Peyer's patch (tissue), 4 donors: Measurements from ENCODE around the gene CBLN3. TPM values are rescaled to one million over a fixed set of nuclear protein-coding genes. Genes with fewer than 3 reads are reported as not detected.
A peak's percentile ranks its signal among the peaks of the same experiment; 100 is the strongest.

Source experiments
- DNase-seq, 3 donors: peaks; one replicate each; pipeline ENCODE4 v3.0.0-alpha.2; 2017 to 2019
- H3K27ac ChIP-seq, 4 donors: fragments of 200-600 bp; sonication (generic); one replicate each; pipeline ENCODE4 v1.5.1; 2016 to 2019
- H3K27me3 ChIP-seq, 2 donors: fragments of 200-600 bp; sonication (generic); one replicate each; pipeline ENCODE4 v1.5.1; 2019
- H3K36me3 ChIP-seq, 3 donors: fragments of 200-600 bp; sonication (generic); one replicate each; pipeline ENCODE4 v1.5.1; 2016 to 2019
- H3K4me1 ChIP-seq, 4 donors: fragments of 200-600 bp; sonication (generic); one replicate each; pipeline ENCODE4 v1.5.1; 2016 to 2019
- H3K4me3 ChIP-seq, 4 donors: fragments of 200-600 bp; sonication (generic); 1 replicate in 3 of 4; 2 replicates in 1 of 4; pipeline ENCODE4 v1.5.1; 2016 to 2019; ENCODE audit warnings: mild to moderate bottlenecking in 1 of 4
- H3K9me3 ChIP-seq, 4 donors: fragments of 200-600 bp; sonication (generic); one replicate each; pipeline ENCODE4 v1.5.1; 2016 to 2019; ENCODE audit warnings: mild to moderate bottlenecking in 1 of 4
- POLR2A ChIP-seq, 2 donors: fragments of 450-650 bp; IDR thresholded peaks; one replicate each; pipeline ENCODE4 v1.5.1; 2017; ENCODE audit warnings: antibody characterized with exemption in 2 of 2, mild to moderate bottlenecking in 2 of 2, moderate library complexity in 2 of 2
- total RNA-seq, 4 donors: library from RNA; depleted of rRNA; stranded (reverse); fragments of >200 nt; gene quantifications; one replicate each; pipeline ENCODE4 v1.1.0, GENCODE V29; 2016
- TF ChIP-seq, protein P1 (sequence below), 6 experiments: fragments of 450-650 bp in 4 of 6; fragments of 200-600 bp in 2 of 6; sonication (generic) in 1 of 6; IDR thresholded peaks; one replicate each; pipeline ENCODE4 v1.5.1; 2017 to 2019; ENCODE audit warnings: antibody characterized with exemption in 6 of 6, mild to moderate bottlenecking in 3 of 6, moderate library complexity in 1 of 6

Gene CBLN3
- total RNA-seq, 4 donors from 2014 or later = 0.94 to 4.3 TPM; not detected in 2

- DNase-seq = peak in 2 of 3 donors; percentile 48 to 83
- Histone ChIP-seq H3K27me3 (no peaks in the 10 kb centered on the region), H3K4me3 (peak overlapping the region; percentile 81 to 96 (median 87)), H3K27ac (peak overlapping the region; percentile 96 to 99 (median 98)), H3K9me3 (no peaks in the 10 kb centered on the region), H3K36me3 (peaks cover 0 to 30% (median 0%) of the 10 kb centered on the region in 3 donors), H3K4me1 (peaks cover 8 to 55% (median 12%) of the 10 kb centered on the region in 4 donors)
- TF ChIP-seq, protein P1, sequence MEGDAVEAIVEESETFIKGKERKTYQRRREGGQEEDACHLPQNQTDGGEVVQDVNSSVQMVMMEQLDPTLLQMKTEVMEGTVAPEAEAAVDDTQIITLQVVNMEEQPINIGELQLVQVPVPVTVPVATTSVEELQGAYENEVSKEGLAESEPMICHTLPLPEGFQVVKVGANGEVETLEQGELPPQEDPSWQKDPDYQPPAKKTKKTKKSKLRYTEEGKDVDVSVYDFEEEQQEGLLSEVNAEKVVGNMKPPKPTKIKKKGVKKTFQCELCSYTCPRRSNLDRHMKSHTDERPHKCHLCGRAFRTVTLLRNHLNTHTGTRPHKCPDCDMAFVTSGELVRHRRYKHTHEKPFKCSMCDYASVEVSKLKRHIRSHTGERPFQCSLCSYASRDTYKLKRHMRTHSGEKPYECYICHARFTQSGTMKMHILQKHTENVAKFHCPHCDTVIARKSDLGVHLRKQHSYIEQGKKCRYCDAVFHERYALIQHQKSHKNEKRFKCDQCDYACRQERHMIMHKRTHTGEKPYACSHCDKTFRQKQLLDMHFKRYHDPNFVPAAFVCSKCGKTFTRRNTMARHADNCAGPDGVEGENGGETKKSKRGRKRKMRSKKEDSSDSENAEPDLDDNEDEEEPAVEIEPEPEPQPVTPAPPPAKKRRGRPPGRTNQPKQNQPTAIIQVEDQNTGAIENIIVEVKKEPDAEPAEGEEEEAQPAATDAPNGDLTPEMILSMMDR (IDR thresholded peaks at IDR 0.05) = no peak
- TF ChIP-seq POLR2A (IDR thresholded peaks at IDR 0.05) = no peak
Observed at GRCh38 chr14:24430143-24430681, 744 bp upstream of the CBLN3 start.

DNA sequence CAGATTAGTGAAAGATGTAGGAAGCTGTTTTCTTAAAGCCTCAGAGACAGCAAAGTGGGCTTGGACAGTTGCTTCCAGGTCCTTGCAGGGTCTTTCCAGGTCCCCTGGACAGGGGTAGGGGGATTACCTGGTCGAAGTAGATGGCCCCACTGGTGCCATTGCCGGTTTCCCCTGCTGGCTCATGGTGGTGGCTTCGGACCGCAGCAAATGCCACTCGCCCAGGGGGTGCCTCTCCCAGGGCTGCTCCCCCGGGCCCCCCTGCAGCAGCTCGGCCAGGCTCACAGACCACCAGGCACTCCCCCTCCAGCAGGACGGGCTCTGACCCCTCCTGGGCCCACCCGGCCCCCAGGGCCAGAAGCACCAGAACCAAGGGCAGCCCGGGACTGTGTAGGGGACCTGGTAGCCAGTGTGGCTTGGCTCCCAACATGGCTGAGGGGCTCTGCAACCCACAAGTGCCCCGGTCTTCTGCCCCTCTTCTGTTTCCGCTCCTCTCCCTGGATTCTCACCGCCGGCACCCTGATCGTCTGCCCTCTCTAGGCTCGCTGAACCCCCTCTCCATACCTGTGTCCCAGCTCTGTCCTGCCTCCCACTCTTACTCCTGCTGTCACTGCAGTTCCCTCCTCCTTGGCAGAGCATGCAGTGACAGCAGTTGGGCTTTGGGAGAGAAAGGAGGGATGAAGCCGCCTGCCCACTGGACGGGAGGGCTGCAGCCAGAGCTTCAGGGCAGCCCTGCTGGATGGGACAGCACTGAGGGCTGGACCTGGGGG, 657 bp downstream of the CBLN3 start:
- Histone ChIP-seq H3K4me3 (peak overlapping the region in 2 of 4 donors; percentile 88 to 96), H3K36me3 (peaks cover 0 to 19% (median 0%) of the 10 kb centered on the region in 3 donors), H3K9me3 (no peaks in the 10 kb centered on the region), H3K27ac (peak overlapping the region; percentile 96 to 99 (median 98)), H3K4me1 (peaks cover 8 to 59% (median 12%) of the 10 kb centered on the region in 4 donors), H3K27me3 (no peaks in the 10 kb centered on the region)
- no peak for TF ChIP-seq POLR2A (IDR thresholded peaks at IDR 0.05)
- TF ChIP-seq, protein P1 (IDR thresholded peaks at IDR 0.05) = no peak
- peak in 1 of 3 donors; percentile 46 for DNase-seq

DNA sequence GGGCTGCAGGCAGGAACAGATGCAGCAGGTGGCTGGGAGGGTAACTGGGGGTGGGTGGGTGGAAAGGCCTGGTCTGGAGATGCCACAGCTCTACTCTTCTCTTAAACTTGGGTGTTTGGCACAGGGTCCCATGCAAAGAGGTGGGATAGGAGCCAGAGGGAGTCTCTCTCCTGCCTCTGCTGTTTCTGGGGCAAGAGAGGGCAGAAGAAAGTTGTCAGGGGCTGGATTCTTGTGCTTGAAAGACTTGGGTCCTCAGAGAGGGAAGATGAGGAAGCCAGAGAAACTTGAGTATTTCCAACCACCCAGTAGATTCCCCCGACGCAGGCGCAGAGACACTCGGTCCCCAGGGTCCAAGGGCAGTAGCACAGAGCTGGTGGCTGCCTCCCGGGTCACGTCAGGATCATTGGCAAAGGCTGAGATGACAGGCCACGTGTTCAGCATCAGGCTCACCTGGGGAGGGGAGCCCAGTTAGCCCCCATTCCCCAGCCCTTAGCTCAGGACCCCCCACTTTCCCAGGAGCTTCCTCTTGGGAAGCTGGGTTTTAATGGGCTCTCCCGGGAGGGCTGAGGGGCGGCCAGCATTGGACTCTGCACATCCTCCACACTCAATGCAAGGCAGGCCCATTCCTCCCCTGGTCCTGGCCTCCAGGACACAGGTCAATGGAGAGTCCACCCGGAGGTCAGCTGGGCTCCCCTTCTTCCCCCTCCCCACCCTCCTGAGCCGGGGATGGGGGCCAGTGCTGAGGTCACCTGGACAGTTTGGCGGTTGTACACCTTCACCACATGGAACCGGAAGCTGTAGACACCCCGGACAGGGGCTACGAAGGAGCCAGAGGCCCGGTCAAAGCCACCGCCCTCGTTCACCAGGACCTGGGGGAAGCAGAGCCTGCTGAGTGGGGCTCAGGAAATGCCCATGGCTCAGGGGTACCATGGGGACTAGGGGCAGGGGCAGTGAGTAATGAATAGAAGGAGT, 1.6 kb downstream of the CBLN3 start:
- DNase-seq = peak in 1 of 3 donors; percentile 51
- Histone ChIP-seq H3K9me3 (no peaks in the 10 kb centered on the region), H3K4me1 (peaks cover 8 to 61% (median 12%) of the 10 kb centered on the region in 4 donors), H3K36me3 (peaks cover 0 to 9% (median 0%) of the 10 kb centered on the region in 3 donors), H3K4me3 (peak overlapping the region in 2 of 4 donors; percentile 33 to 35), H3K27ac (peak overlapping the region in 3 of 4 donors; percentile 52 to 99 (median 77)), H3K27me3 (no peaks in the 10 kb centered on the region)
- TF ChIP-seq, protein P1 (IDR thresholded peaks at IDR 0.05) = no peak
- no peak for TF ChIP-seq POLR2A (IDR thresholded peaks at IDR 0.05)

DNA sequence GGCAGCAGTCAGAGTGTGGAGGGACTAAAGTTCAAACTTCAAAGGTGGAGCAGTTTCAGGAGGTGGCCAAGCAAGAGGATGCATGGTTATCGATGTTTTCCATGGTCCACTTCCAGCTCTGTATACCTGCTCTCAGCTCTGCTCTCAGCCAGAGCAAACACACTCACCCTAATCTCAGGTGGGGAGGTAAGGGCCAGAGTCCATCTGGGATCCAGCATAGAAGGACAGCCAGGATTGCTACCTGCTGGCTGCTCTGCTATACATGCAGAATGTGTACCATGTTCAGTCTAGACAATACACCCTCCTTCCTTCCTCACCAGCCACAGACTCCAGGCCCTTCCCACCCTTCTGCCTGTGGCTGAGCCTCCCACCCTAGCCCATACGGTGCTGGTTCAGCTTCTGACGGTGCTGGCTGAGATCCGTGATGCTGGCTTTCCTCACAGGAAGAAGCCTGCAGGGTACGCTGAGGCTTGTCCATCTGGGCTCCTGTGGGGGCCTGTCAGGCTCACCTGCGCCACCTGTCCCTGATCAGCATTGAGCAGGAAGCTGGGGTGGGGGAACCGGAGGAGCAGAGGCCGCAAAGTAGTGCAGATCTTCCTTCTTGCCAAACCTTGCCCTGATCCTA, 2.4 kb downstream of the CBLN3 start:
- H3K4me3 ChIP-seq = peak overlapping the region in 2 of 4 donors; percentile 33 to 41
- H3K27me3 ChIP-seq = no peaks in the 10 kb centered on the region
- H3K9me3 ChIP-seq = no peaks in the 10 kb centered on the region
- peak in 2 of 3 donors; percentile 72 to 73 for DNase-seq
- peaks cover 8 to 62% (median 13%) of the 10 kb centered on the region in 4 donors for H3K4me1 ChIP-seq
- peak in 1 of 2 donors; percentile 50 for TF ChIP-seq POLR2A (IDR thresholded peaks at IDR 0.05)
- TF ChIP-seq, protein P1 (IDR thresholded peaks at IDR 0.05) = peak in 2 of 6 experiments; percentile 0 to 18
- peak overlapping the region in 3 of 4 donors; percentile 52 to 99 (median 78) for H3K27ac ChIP-seq
- peaks cover 0 to 1% (median 0%) of the 10 kb centered on the region in 3 donors for H3K36me3 ChIP-seq
